ENCODE data around the gene FGF6. TPM values are rescaled to one million over a fixed set of nuclear protein-coding genes. Genes with fewer than 3 reads are reported as not detected.

FGF6 gene
- total RNA-seq, 1 experiment from 2014 or later: not detected

DNA sequence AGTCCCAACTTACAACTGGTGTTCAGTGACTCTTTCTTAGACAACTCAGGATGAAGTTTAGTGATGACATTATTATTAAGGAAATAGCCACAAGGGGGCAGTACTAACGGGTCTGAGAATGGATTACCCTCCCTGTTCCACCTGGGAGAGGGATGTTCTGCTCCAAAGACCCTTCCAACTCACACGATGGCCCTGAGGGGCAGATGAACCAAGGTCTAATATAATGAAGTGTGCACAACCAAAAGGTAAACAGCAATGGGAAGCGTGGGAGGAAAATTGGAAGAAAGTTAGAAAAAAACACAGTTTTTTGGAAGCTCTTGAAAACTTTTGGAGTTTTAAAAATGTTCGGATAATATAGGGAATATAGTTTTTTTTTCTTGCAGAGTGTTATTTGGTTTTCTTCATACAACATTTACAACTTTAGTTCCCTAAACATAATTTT, 24.0 kb downstream of the FGF6 start:
- Histone ChIP-seq H3K9me3 (ENCODE audit: control insufficient read depth, insufficient read depth, low read depth, low read length) (no peaks in the 10 kb centered on the region), H3K27me3 (ENCODE audit: control insufficient read depth, insufficient read depth, low read length) (no peaks in the 10 kb centered on the region; the same call in 1 of the 2 replicates), H3K36me3 (ENCODE audit: control insufficient read depth, insufficient read depth, low read length) (no peaks in the 10 kb centered on the region), H3K27ac (ENCODE audit: low read length) (no peak overlapping the region), H3K4me3 (ENCODE audit: low read depth in 2 of 2, low read length in 2 of 2) (no peak overlapping the region), H3K4me1 (ENCODE audit: control insufficient read depth, insufficient read depth, low read length) (no peaks in the 10 kb centered on the region)
- DNase-seq (ENCODE audit: low read depth, low spot score) (peak; percentile 12), ATAC-seq (peak; percentile 69; the same call in 1 of the 2 replicates)
- CTCF ChIA-PET: no interaction called here
- intact Hi-C loops (cut with micrococcal nuclease; ENCODE audit: unreplicated experiment): loop anchor here (5.0 kb wide), 1 partner anchor 106 kb away; no protein-coding TSS in a partner anchor
- in situ Hi-C loops (cut with HindIII; ENCODE audit: low pct_unique_long_range_greater_than_20kb, low sequenced_read_pairs): no loop called here
- POLR2A ChIA-PET: no interaction called here
- BruUV-seq (replicated peaks): no TSS peak
- TF ChIP-seq, protein P1, sequence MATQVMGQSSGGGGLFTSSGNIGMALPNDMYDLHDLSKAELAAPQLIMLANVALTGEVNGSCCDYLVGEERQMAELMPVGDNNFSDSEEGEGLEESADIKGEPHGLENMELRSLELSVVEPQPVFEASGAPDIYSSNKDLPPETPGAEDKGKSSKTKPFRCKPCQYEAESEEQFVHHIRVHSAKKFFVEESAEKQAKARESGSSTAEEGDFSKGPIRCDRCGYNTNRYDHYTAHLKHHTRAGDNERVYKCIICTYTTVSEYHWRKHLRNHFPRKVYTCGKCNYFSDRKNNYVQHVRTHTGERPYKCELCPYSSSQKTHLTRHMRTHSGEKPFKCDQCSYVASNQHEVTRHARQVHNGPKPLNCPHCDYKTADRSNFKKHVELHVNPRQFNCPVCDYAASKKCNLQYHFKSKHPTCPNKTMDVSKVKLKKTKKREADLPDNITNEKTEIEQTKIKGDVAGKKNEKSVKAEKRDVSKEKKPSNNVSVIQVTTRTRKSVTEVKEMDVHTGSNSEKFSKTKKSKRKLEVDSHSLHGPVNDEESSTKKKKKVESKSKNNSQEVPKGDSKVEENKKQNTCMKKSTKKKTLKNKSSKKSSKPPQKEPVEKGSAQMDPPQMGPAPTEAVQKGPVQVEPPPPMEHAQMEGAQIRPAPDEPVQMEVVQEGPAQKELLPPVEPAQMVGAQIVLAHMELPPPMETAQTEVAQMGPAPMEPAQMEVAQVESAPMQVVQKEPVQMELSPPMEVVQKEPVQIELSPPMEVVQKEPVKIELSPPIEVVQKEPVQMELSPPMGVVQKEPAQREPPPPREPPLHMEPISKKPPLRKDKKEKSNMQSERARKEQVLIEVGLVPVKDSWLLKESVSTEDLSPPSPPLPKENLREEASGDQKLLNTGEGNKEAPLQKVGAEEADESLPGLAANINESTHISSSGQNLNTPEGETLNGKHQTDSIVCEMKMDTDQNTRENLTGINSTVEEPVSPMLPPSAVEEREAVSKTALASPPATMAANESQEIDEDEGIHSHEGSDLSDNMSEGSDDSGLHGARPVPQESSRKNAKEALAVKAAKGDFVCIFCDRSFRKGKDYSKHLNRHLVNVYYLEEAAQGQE (IDR thresholded peaks at IDR 0.05; ENCODE audit: insufficient read depth in 1 of 2, low read depth in 2 of 2, low read length in 1 of 2): no peak
- TF ChIP-seq, protein P2, sequence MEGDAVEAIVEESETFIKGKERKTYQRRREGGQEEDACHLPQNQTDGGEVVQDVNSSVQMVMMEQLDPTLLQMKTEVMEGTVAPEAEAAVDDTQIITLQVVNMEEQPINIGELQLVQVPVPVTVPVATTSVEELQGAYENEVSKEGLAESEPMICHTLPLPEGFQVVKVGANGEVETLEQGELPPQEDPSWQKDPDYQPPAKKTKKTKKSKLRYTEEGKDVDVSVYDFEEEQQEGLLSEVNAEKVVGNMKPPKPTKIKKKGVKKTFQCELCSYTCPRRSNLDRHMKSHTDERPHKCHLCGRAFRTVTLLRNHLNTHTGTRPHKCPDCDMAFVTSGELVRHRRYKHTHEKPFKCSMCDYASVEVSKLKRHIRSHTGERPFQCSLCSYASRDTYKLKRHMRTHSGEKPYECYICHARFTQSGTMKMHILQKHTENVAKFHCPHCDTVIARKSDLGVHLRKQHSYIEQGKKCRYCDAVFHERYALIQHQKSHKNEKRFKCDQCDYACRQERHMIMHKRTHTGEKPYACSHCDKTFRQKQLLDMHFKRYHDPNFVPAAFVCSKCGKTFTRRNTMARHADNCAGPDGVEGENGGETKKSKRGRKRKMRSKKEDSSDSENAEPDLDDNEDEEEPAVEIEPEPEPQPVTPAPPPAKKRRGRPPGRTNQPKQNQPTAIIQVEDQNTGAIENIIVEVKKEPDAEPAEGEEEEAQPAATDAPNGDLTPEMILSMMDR (IDR thresholded peaks at IDR 0.05): peak; percentile 73
- TF ChIP-seq POLR2AphosphoS5 (IDR thresholded peaks at IDR 0.05; ENCODE audit: low read depth, low read length): no peak
- no peak for TF ChIP-seq SIN3A (IDR thresholded peaks at IDR 0.05; ENCODE audit: borderline replicate concordance, insufficient read depth, low read depth, low read length)
- TF ChIP-seq TCF7L2 (IDR thresholded peaks at IDR 0.05; ENCODE audit: low read depth, low read length): no peak

- DNase-seq (ENCODE audit: low read depth, low spot score) (no peak), ATAC-seq (no peak)
- H3K27me3 ChIP-seq (ENCODE audit: control insufficient read depth, insufficient read depth, low read length): no peaks in the 10 kb centered on the region; the same call in 1 of the 2 replicates
- TF ChIP-seq, protein P2 (IDR thresholded peaks at IDR 0.05): no peak
- TF ChIP-seq SIN3A (IDR thresholded peaks at IDR 0.05; ENCODE audit: borderline replicate concordance, insufficient read depth, low read depth, low read length) (no peak), TCF7L2 (IDR thresholded peaks at IDR 0.05; ENCODE audit: low read depth, low read length) (no peak), POLR2AphosphoS5 (IDR thresholded peaks at IDR 0.05; ENCODE audit: low read depth, low read length) (no peak)
- TF ChIP-seq, protein P1 (IDR thresholded peaks at IDR 0.05; ENCODE audit: insufficient read depth in 1 of 2, low read depth in 2 of 2, low read length in 1 of 2): no peak
- in situ Hi-C loops (cut with HindIII; ENCODE audit: low pct_unique_long_range_greater_than_20kb, low sequenced_read_pairs): no loop called here
- intact Hi-C loops (cut with micrococcal nuclease; ENCODE audit: unreplicated experiment): loop anchor here (5.0 kb wide), 1 partner anchor 107 kb away; no protein-coding TSS in a partner anchor
- CTCF ChIA-PET: no interaction called here
- H3K36me3 ChIP-seq (ENCODE audit: control insufficient read depth, insufficient read depth, low read length): no peaks in the 10 kb centered on the region
- BruUV-seq (replicated peaks): no TSS peak
- no peaks in the 10 kb centered on the region for H3K9me3 ChIP-seq (ENCODE audit: control insufficient read depth, insufficient read depth, low read depth, low read length)
- H3K4me1 ChIP-seq (ENCODE audit: control insufficient read depth, insufficient read depth, low read length): no peaks in the 10 kb centered on the region
- no peak overlapping the region for H3K27ac ChIP-seq (ENCODE audit: low read length)
- H3K4me3 ChIP-seq (ENCODE audit: low read depth in 2 of 2, low read length in 2 of 2): no peak overlapping the region
- POLR2A ChIA-PET: no interaction called here
Observed at GRCh38 chr12:4420138-4420670, 25.4 kb downstream of the FGF6 start.
